Measurements from ENCODE around the gene ENDOV.

GRCh38 chr17:80441133-80441578 is 26.2 kb downstream of the ENDOV start:
- TF ChIP-seq CTCF (IDR thresholded peaks at IDR 0.05) (no peak), POLR2A (IDR thresholded peaks at IDR 0.05; ENCODE audit: low read length) (no peak), MAX (IDR thresholded peaks at IDR 0.05) (no peak), HOXB5 (CRISPR knock-in tag; IDR thresholded peaks at IDR 0.05) (no peak), POLR2AphosphoS2 (conservative IDR thresholded peaks at IDR 0.05; ENCODE audit: low read length) (no peak)
